ENCODE data around the gene BFAR.
"Not testable (repeated sequence)": the region's sequence is repeated elsewhere in the genome, so short reads cannot be mapped to it uniquely, and the experiment has no call there.

The BFAR gene

GRCh38 chr16:14685870-14686793, 53.4 kb downstream of the BFAR start:
- H3K4me3 ChIP-seq (ENCODE audit: low read depth, low read length) = not testable (repeated sequence)

- H3K4me3 ChIP-seq (ENCODE audit: low read depth, low read length) = not testable (repeated sequence)
These were observed 61.4 kb downstream of the BFAR start, which contains the start of gene PLA2G10 for GRCh38 chr16:14694129-14694528. Gene PLA2G10 (minus strand): TSS chr16:14694308. CDS start chr16:14694229, 79 bp downstream.

GRCh38 chr16:14701859-14702258, 69.1 kb downstream of the BFAR start:
- not testable (repeated sequence) for H3K4me3 ChIP-seq (ENCODE audit: low read depth, low read length)

- H3K4me3 ChIP-seq (ENCODE audit: low read depth, low read length) = not testable (repeated sequence)
These were observed 69.9 kb downstream of the BFAR start for GRCh38 chr16:14702672-14703071.

- not testable (repeated sequence) for H3K4me3 ChIP-seq (ENCODE audit: low read depth, low read length)
These were observed 70.6 kb downstream of the BFAR start, which contains the start of gene NPIPA3 for GRCh38 chr16:14703156-14704011. Gene NPIPA3 (plus strand): TSS chr16:14703411. CDS start chr16:14708944, 5,533 bp downstream.

Measured in iPS-11a (cell line).